HG03159 (cell line): Measurements from ENCODE around the gene OTX1.
"Not testable (repeated sequence)": the region's sequence is repeated elsewhere in the genome, so short reads cannot be mapped to it uniquely, and the experiment has no call there.

Experiments
- ATAC-seq: cut with Tn5 transposase; IDR thresholded peaks from one replicate; pipeline ENCODE4 v1.9.1; 2021; ENCODE audit warnings: mild to moderate bottlenecking, moderate library complexity; ENCODE audit not compliant: unreplicated experiment

Gene OTX1

DNA sequence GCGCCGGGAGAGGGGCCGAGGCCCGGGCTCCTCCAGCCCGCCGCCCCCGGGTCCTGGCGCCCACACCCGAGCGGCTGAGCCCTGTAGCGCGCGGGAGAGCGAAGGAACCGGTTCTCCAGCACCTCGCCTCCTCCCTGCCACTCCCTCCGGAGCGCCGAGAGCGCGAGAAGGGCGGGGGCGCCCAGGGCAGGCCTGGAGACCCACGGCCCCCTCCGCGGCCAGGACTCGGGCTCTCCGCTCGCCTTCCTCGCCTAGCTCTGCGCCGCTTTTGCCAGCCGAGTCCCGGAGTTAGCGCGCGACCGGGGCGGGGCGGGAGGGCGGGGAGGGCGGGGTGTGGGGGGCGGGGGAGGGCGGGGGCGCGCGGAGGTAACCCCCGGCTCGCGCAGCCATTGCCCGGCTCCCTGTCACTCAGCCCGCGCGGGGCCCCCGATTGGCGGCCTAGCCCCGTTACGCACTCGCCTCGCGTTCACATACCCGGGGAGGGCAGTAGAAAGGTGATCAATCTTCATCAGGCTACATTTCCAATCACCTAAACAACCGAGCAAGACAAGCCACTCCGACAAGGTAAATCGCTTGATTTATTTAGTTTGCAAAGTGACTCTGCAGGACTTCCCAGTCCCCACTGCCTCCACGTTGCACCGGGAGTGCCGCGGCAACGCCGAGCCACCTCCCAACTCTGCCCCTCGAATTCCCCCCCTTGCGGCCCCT, at the start of gene OTX1:
TSS of gene OTX1 (plus strand) at position 497 of the 708 bp plus-strand sequence. CDS start 2,161 bp downstream, outside the sequence.
- peak; percentile 68 for ATAC-seq

DNA sequence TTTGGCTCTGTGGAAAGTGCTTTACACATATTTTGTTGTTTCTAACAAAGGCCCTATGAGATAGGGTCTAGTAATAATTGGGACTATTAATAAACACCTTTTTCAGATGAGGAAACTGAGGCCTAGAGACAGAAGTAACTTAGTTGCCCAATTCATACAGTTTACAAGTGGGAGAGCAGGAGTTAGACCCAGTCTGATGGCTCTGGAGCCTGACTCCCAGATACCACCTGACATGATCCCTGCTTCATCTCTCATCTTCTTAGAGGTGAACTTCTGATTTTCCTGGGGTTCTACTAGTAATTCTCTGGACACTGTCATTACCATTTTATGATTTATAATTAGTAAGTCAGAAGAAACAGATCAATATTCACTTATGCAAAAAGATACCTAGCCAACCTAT, 49.1 kb upstream of the OTX1 start:
- ATAC-seq = no peak

- no peak for ATAC-seq
These were observed 47.3 kb upstream of the OTX1 start for GRCh38 chr2:63003351-63003750.

DNA sequence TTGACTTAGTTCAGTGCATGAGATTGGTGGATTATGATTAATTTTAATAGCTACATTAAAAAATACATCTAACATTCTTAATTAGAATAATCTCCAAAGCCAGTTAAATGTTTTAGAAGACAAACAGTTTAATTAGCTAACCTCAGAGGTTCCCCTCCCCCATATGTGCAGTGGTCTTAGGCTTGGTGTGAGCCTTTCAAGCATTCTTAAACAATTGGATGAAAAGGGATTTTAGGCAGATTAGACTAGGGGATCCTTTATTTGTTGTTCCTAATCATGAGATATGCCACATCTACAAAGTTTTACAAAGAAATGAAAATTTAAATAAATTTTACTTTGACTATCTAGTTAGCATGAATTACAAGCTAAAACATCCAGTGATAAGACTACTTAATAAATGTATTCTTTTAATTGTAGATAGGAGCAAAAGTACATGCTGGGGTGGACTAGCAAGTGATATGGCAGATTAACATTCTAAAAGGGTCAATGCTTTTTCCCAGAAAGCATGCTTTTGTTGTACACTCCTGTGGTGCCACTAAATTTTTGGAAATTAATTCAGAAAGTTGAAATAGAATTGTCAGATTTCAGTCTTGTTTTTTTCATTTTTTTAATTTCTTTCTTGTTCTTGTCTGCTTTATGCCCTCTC, 42.7 kb upstream of the OTX1 start:
- no peak for ATAC-seq

DNA sequence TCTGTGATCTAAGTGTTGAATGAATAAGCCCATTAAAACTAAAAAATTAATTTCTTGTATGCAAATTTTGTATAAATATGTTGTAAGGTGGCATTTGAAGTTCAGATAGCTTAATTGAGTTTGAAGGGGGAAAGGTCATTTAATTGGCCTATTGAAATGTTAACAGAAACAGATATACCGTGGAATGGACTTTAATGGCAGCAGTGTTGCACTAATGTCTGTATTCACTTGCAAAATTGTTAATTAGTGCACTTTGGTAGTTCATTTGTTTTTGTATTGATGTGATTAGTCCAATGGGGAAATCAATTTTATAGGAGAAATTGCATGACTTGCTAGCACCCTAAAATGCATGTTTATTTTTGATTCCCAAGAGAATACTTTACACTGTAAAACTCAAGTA, 41.8 kb upstream of the OTX1 start:
- no peak for ATAC-seq

- ATAC-seq = no peak
These were observed 41.1 kb upstream of the OTX1 start for GRCh38 chr2:63009490-63009889.

DNA sequence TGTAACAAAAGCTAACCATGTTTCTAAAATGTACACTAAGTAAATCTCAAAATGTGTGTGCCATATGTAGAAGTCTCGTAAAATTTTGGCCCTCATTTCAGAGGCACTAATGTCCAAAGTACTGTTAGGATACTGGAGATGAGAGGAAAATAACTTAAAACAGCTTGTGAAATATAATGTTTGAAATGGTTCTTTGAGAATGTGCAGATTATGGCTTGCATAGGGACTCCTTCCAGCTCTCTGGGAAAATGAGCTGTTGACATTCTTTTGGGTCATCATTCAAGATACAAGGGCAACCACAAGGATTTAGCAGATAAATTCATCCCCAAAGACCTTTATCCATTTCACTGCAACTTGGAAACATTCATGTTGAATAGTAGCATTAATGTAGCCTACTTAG, 38.1 kb upstream of the OTX1 start:
- ATAC-seq = no peak

DNA sequence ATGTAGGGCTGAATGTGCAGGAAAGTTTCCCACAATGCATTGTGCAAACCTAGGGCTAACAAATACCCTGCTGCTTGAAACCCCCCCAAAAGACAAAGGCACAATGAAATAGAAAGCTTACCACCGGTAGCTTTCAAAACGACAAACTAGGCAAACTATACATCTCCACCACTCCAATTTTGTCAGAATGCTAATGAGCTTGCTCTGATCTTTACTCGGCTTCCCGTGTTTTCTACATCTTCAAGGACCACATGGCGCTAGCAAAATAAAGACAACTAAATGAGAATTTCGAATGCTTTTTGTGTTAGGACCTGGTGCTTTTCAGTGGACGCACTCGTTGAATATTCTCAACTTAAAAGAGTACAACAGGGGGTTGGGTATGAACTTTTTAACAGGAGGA, 37.2 kb upstream of the OTX1 start:
- ATAC-seq = no peak

GRCh38 chr2:63015389-63015788, 35.2 kb upstream of the OTX1 start:
- no peak for ATAC-seq

DNA sequence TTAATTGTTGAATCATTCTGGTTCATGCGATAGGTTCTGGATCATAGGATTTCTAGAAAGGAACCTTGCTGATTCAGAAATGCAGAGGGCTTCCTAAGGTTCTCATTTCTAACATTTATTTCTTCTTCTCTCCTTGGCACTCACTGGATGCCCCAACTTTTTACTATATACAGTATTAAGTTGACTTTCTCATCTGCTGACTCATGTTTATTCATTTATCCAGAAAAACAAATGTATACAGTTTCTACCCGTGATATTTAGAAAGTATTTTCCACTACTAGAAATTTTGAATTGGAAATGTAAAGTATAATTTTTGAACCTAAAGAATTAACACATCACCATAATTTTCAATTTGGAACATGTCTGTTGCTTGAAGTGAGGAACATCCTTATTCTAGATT, 32.2 kb upstream of the OTX1 start:
- no peak for ATAC-seq

DNA sequence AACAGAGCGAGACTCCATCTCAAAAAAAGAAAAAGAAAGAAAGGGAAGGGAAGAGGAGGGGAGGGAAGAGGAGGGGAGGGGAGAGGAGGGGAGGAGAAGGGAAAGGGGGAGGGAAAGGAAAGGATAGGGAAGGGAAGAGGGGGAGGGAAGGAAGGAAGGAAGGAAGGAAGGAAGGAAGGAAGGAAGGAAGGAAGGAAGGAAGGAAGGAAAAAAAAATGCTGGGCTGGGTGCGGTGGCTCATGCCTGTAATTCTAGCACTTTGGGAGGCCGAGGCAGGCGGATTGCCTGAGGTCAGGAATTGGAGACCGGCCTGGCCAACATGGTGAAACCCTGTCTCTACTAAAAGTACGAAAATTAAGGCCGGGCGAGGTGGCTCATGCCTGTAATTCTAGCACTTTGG, 30.9 kb upstream of the OTX1 start:
- ATAC-seq = not testable (repeated sequence)

GRCh38 chr2:63023444-63023843, 27.2 kb upstream of the OTX1 start:
- ATAC-seq = peak; percentile 54

DNA sequence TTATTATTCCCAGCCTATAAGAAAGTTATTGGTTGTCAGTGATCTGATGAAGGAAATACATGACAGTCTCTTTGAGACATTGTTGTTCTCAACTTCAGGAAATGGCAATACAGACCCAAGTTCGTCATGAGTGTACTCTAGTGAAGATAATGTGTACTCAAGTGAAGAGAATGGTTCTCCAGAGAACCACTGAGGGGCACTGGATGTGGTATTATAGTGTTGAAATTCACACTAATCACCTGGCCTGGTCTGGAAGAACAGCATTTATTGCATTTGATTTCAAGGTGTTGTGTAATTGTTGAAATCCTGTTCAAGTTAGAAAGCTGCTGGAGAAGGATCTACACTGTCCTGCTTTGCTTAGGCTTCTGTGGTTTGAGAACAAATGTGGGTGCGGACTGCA, 23.4 kb upstream of the OTX1 start:
- ATAC-seq = no peak

DNA sequence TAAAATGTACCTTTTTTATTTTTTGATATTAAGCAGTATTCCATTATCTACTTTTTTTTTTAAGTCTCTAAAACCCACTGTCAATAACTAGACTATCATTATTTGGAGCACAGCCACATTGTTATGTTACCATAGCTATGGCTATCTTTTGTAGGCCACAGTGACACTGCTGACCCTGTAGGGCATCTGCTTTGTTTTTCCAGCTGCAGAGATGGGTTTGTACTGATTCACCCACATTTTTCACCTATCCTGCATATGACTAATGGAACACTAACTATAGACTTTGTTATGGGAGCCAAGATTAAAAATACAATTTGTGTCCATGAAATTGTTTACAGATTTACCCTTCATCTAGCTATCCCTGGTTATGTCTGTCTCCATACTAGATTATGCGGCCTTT, 21.6 kb upstream of the OTX1 start:
- ATAC-seq = no peak

GRCh38 chr2:63034526-63034925, 16.1 kb upstream of the OTX1 start:
- ATAC-seq = no peak

DNA sequence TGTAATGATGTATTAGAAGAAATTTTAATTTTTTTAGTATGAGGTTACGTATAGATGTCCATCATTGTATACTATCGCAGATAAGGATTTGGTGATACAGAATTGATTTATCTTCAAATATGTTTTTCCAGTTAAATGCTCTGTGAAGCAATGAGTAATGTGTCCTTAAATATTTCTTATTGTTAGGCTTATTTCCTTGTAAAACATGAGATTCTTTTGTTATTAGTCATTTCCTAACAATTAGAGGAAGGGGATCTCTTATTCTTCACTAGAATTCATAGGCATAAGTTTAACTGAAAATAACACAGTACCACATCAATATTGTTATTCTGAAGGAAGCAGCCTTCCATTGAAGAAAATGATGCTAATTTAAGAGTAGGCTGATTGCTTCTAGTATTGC, 15.5 kb upstream of the OTX1 start:
- ATAC-seq = no peak

- no peak for ATAC-seq
These were observed 15.0 kb upstream of the OTX1 start for GRCh38 chr2:63035660-63036059.

GRCh38 chr2:63038034-63038433, 12.6 kb upstream of the OTX1 start:
- ATAC-seq = no peak

DNA sequence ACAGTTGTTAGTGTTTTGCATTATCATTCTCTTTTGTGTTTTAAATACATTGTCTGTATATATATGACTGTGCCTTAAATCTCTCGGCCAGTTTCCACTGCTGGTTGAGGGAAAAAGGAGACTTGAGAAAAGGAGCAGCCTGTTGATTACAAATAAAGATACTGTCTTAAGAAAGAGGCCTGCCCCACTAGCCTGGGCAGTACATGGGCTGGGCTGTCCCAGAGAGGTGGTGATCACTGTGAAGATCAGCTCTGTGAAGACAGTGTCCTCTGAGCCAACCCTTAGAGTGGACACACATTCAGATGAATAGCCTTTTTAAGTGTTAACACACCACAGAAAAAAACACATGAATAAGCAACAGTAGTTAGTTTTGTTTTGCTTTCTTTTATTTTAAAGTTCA, 10.0 kb upstream of the OTX1 start:
- ATAC-seq = no peak

- ATAC-seq = no peak
These were observed 9.0 kb upstream of the OTX1 start for GRCh38 chr2:63041592-63041991.

GRCh38 chr2:63044362-63045327, 6.0 kb upstream of the OTX1 start:
- ATAC-seq = no peak

DNA sequence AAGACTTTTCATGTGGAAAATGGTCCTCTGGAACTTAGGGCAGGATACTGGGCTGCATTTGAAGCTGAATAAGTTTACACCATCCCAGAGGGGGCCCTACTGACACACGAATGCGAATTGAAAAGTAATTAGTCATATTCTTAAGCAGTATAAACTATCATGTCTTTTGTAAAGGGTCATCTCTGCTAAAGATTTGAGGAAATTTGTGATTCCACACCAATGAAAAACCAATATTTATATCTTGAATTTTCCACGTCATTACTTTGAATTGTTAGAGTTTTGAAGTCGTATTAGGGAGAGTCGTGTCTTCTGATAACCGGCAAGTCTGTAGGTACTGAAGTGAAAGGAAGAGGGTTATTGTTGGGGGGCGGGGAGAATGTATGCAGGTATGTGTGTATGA, 4.1 kb upstream of the OTX1 start:
- no peak for ATAC-seq
